HepG2 (cell line): ENCODE results near the gene CPLANE2. TPM values are rescaled to one million over a fixed set of nuclear protein-coding genes. Genes with fewer than 3 reads are reported as not detected.

ENCODE experiments used
- ATAC-seq: fragments of 200-7000 bp; cut with Tn5 transposase; 3 replicates; pipeline ENCODE4 v1.9.1; 2020; ENCODE audit warnings: mild to moderate bottlenecking, moderate library complexity
- BruUV-seq: library from RNA; stranded (reverse); fragments of 400-500 nt; replicated peaks from 2 replicates; lab custom pipeline; 2021; lab: Mats Ljungman, UMichigan
- CTCF ChIA-PET: fragments of 300-600 bp; formaldehyde crosslinking; extraction: SDS; loops from one replicate; lab custom pipeline; 2021; ENCODE audit warnings: low total read pairs, inconsistent platforms, low intra/inter-chr PET ratio; lab: Yijun Ruan, JAX
- POLR2A ChIA-PET: fragments of 350-600 bp; sonication (Branson Sonifier 250); formaldehyde crosslinking; loops from one replicate; lab custom pipeline; 2020; ENCODE audit warnings: antibody characterized with exemption, inconsistent platforms; lab: Yijun Ruan, JAX
- DNase-seq: peaks from one replicate; pipeline ENCODE4 v3.0.0-alpha.2; 2015; ENCODE audit warnings: low spot score
- FAIRE-seq: peaks from 3 replicates; lab custom pipeline; 2011; peaks lifted over from hg19 to GRCh38; lab: Jason Lieb, UNC
- H2AFZ ChIP-seq: one replicate; pipeline ENCODE4 v1.6.1; 2011; ENCODE audit warnings: low read length, inconsistent platforms
- H3K27ac ChIP-seq: fragments of 300-600 bp; 3 replicates; pipeline ENCODE4 v1.8.0; 2011; ENCODE audit warnings: mixed run types, mild to moderate bottlenecking, mixed read lengths, low read length, inconsistent platforms; ENCODE audit not compliant: insufficient read depth; ENCODE audit errors: extremely low read length
- H3K27me3 ChIP-seq, 2 experiments: fragments of 200-600 bp in 1 of 2; 2 replicates in 1 of 2; 3 replicates in 1 of 2; pipeline versions ENCODE4 v1.6.0 to v1.8.0; 2011; ENCODE audit warnings: low read length in 2 of 2, mild to moderate bottlenecking in 2 of 2, moderate library complexity in 2 of 2, inconsistent platforms in 1 of 2; ENCODE audit not compliant: insufficient read depth in 2 of 2, control insufficient read depth in 1 of 2
- H3K36me3 ChIP-seq, 2 experiments: fragments of 200-600 bp in 1 of 2; replicated peaks in 1 of 2; 2 replicates in 1 of 2; 3 replicates in 1 of 2; pipeline versions ENCODE4 v1.5.1 to v1.8.0; 2011; ENCODE audit warnings: low read length in 2 of 2, inconsistent platforms in 1 of 2; ENCODE audit not compliant: insufficient read depth in 2 of 2, control insufficient read depth in 1 of 2
- H3K4me1 ChIP-seq: 2 replicates; pipeline ENCODE4 v1.5.1; 2012; ENCODE audit warnings: low read length, inconsistent platforms; ENCODE audit not compliant: insufficient read depth
- H3K4me2 ChIP-seq: 2 replicates; pipeline ENCODE4 v1.6.0; 2011; ENCODE audit warnings: low read depth, low read length, inconsistent platforms
- H3K4me3 ChIP-seq, 3 experiments: fragments of 200-600 bp in 1 of 3; sonication (generic), shearing (Covaris generic) in 1 of 3; replicated peaks in 1 of 3; 2 replicates each; pipeline ENCODE4 v1.5.1; 2011 to 2016; ENCODE audit warnings: low read length in 3 of 3, inconsistent platforms in 2 of 3, low read depth in 2 of 3, mild to moderate bottlenecking in 2 of 3, control low read depth in 1 of 3, mixed read lengths in 1 of 3; ENCODE audit not compliant: insufficient read depth in 1 of 3
- H3K79me2 ChIP-seq: one replicate; pipeline ENCODE4 v1.6.1; 2011; ENCODE audit warnings: low read length, inconsistent platforms; ENCODE audit not compliant: insufficient read depth
- H3K9ac ChIP-seq: 2 replicates; pipeline ENCODE4 v1.6.0; 2011; ENCODE audit warnings: mild to moderate bottlenecking, low read depth, low read length, inconsistent platforms; ENCODE audit not compliant: insufficient read depth
- H3K9me3 ChIP-seq: 2 replicates; pipeline ENCODE4 v1.5.1; 2012; ENCODE audit warnings: mild to moderate bottlenecking, low read length
- H4K20me1 ChIP-seq: 2 replicates; pipeline ENCODE4 v1.6.0; 2011; ENCODE audit warnings: inconsistent platforms, mild to moderate bottlenecking, low read length, moderate library complexity; ENCODE audit not compliant: insufficient read depth
- CENPT ChIP-seq: sonication (generic); formaldehyde crosslinking; IDR thresholded peaks from 2 replicates; pipeline ENCODE4 v1.8.0; 2022; ENCODE audit warnings: low read depth, mild to moderate bottlenecking, moderate library complexity, missing genetic modification reagents
- JUN ChIP-seq: sonication (generic); formaldehyde crosslinking; IDR thresholded peaks from 2 replicates; pipeline ENCODE4 v1.4.0; 2020; ENCODE audit warnings: mild to moderate bottlenecking, missing genetic modification reagents
- PHF5A ChIP-seq: IDR thresholded peaks from one replicate; pipeline ENCODE4 v1.6.1; 2018; ENCODE audit warnings: low read depth, missing genetic modification reagents; ENCODE audit not compliant: unreplicated experiment
- SSRP1 ChIP-seq: IDR thresholded peaks from 2 replicates; pipeline ENCODE4 v1.6.1; 2016; ENCODE audit warnings: control low read depth
- ZNF564 ChIP-seq: sonication (generic); formaldehyde crosslinking; IDR thresholded peaks from 2 replicates; pipeline ENCODE4 v1.8.1; 2023; ENCODE audit warnings: mild to moderate bottlenecking, missing genetic modification reagents
- ZNF569 ChIP-seq: sonication (generic); formaldehyde crosslinking; IDR thresholded peaks from 2 replicates; pipeline ENCODE4 v1.5.0; 2020; ENCODE audit warnings: mild to moderate bottlenecking, missing genetic modification reagents, moderate library complexity, borderline replicate concordance
- WGBS: methylation state at CpG from one replicate; pipeline ENCODE4 v1.1.6; 2017; ENCODE audit warnings: low lambda C conversion rate; 5-methylcytosine and 5-hydroxymethylcytosine counted together
- in situ Hi-C: cut with HindIII; loops from 2 replicates; pipeline ENCODE4 v1.10.0; 2017; ENCODE audit warnings: low pct_unique_long_range_greater_than_20kb; ENCODE audit not compliant: extremely low pct_ligation_motif_present
- intact Hi-C: fragments of 100-400 bp; cut with micrococcal nuclease; formaldehyde crosslinking; loops from one replicate; pipeline ENCODE4 v1.10.0; 2022; ENCODE audit not compliant: unreplicated experiment
- polyA plus RNA-seq, 8 experiments: library from polyadenylated mRNA; depleted of rRNA in 3 of 8; stranded (reverse) in 7 of 8; unstranded in 1 of 8; fragments of >200 nt; fragmentation: Illumina TruSeq in 4 of 8; extraction: Trizol in 4 of 8; gene quantifications; 2 replicates each; pipeline versions ENCODE4 v1.2.1 to v1.2.3, GENCODE V29; 2011 to 2016; ENCODE audit warnings: low read depth in 4 of 8, missing spikeins in 1 of 8, mixed read lengths in 1 of 8; ENCODE audit not compliant: insufficient read depth in 1 of 8
- total RNA-seq, 5 experiments: library from RNA; depleted of rRNA; stranded (reverse); fragments of >200 nt; fragmentation: Illumina TruSeq; extraction: Trizol; gene quantifications; 2 replicates each; pipeline ENCODE4 v1.2.3, GENCODE V29; 2016; ENCODE audit warnings: low read depth in 1 of 5
- TF ChIP-seq, protein P1 (sequence below): IDR thresholded peaks from 2 replicates; pipeline ENCODE4 v1.6.1; 2018; ENCODE audit warnings: missing genetic modification reagents, mild to moderate bottlenecking, missing compliant biosample characterization

Gene CPLANE2
- total and polyA plus RNA-seq, 2 of the 13 experiments (the other 11 are each of a cell fraction or from before 2014, with no cell fraction given): 0.29 to 1.6 TPM

DNA sequence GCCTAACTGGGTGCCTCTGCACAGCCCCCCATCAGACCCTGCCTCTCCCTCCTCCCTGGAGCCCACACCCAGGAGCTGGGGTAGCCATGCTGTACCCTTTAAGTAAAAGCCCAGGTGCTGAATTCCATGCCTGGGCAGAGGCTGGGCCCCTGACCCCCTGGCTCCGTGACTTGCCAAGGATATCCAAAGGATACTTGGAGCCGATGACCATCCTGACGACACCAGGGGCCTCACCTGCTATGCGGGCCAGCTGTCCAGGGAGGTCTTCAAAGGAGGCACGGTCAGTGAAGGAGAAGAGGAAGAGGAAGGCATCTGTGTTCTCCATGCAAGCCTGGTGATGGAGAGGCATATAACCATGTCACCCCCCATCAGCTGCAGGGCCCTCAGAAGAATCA is 4.7 kb downstream of the CPLANE2 start:
- ATAC-seq: no peak
- Histone ChIP-seq H4K20me1 (no peaks in the 10 kb centered on the region), H3K9ac (no peak overlapping the region), H3K9me3 (no peaks in the 10 kb centered on the region), H3K36me3 (no peaks in the 10 kb centered on the region)
- 92% methylated on average over 2 of the region's 5 CpGs for WGBS
- TF ChIP-seq, protein P1, sequence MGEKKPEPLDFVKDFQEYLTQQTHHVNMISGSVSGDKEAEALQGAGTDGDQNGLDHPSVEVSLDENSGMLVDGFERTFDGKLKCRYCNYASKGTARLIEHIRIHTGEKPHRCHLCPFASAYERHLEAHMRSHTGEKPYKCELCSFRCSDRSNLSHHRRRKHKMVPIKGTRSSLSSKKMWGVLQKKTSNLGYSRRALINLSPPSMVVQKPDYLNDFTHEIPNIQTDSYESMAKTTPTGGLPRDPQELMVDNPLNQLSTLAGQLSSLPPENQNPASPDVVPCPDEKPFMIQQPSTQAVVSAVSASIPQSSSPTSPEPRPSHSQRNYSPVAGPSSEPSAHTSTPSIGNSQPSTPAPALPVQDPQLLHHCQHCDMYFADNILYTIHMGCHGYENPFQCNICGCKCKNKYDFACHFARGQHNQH (CRISPR knock-in tag): no peak
- TF ChIP-seq SSRP1 (CRISPR knock-in tag) (no peak), CENPT (CRISPR knock-in tag) (no peak), PHF5A (CRISPR knock-in tag) (no peak), ZNF564 (no peak), JUN (CRISPR knock-in tag) (no peak), ZNF569 (CRISPR knock-in tag) (no peak)
- TF ChIP-seq, all 625 proteins: peak for 0
- Histone ChIP-seq H3K79me2 (no peaks in the 10 kb centered on the region), H2AFZ (no peak overlapping the region), H3K27ac (no peak overlapping the region), H3K4me1 (peaks cover 10% of the 10 kb centered on the region; the same call in 1 of the 2 replicates), H3K4me3 (no peak overlapping the region), H3K27me3 (peaks cover 0 to 1% of the 10 kb centered on the region in 2 experiments; a peak in 1 of 5 replicates), H3K4me2 (no peak overlapping the region)
- no TSS peak for BruUV-seq
- FAIRE-seq (no peak), DNase-seq (no peak)
- ChIA-PET CTCF (no interaction called here), POLR2A (no interaction called here)
- in situ Hi-C loops (no loop called here), intact Hi-C loops (no loop called here)
